K562 (cell line): ENCODE measurements around the gene SEC14L1. TPM values are rescaled to one million over a fixed set of nuclear protein-coding genes. Genes with fewer than 3 reads are reported as not detected.

Experiments used
- ARID2 ChIP-seq: fragments of 450-650 bp; IDR thresholded peaks from 2 replicates; pipeline ENCODE4 v1.6.1; 2017; ENCODE audit warnings: antibody characterized with exemption, mild to moderate bottlenecking
- BRD9 ChIP-seq: fragments of 450-650 bp; IDR thresholded peaks from 2 replicates; pipeline ENCODE4 v1.6.1; 2018; ENCODE audit warnings: low read depth; ENCODE audit not compliant: partially characterized antibody
- CREM ChIP-seq: IDR thresholded peaks from 2 replicates; pipeline ENCODE4 v1.6.1; 2014; ENCODE audit warnings: antibody characterized with exemption, low read depth
- EGR1 ChIP-seq: fragments of 450-650 bp; conservative IDR thresholded peaks from 2 replicates; pipeline ENCODE4 v1.6.1; 2017; ENCODE audit warnings: mild to moderate bottlenecking
- EP400 ChIP-seq: fragments of 450-650 bp; IDR thresholded peaks from 2 replicates; pipeline ENCODE4 v1.6.1; 2017; ENCODE audit warnings: antibody characterized with exemption, mild to moderate bottlenecking, moderate library complexity
- ETV5 ChIP-seq: sonication (generic); formaldehyde crosslinking; IDR thresholded peaks from 2 replicates; pipeline ENCODE4 v1.4.0; 2020; ENCODE audit warnings: low read depth, mild to moderate bottlenecking, missing genetic modification reagents
- FOXJ2 ChIP-seq: fragments of 200-800 bp; sonication (Bioruptor generic); IDR thresholded peaks from 2 replicates; pipeline ENCODE4 v1.6.1; 2016; ENCODE audit warnings: missing genetic modification characterization, missing compliant biosample characterization
- GABPB1 ChIP-seq: sonication (generic); formaldehyde crosslinking; IDR thresholded peaks from 2 replicates; pipeline ENCODE4 v1.8.0; 2022; ENCODE audit warnings: mild to moderate bottlenecking, missing genetic modification reagents
- LARP7 ChIP-seq: fragments of 450-650 bp; IDR thresholded peaks from 2 replicates; pipeline ENCODE4 v1.6.1; 2016
- MAZ ChIP-seq, 2 experiments: fragments of 450-650 bp in 1 of 2; sonication (generic) in 1 of 2; formaldehyde crosslinking; IDR thresholded peaks in 1 of 2; conservative IDR thresholded peaks in 1 of 2; 2 replicates each; pipeline versions ENCODE4 v1.4.0 to v1.5.0; 2020; ENCODE audit warnings: mild to moderate bottlenecking in 1 of 2, missing genetic modification reagents in 1 of 2
- MTF1 ChIP-seq: fragments of 250-450 bp; sonication (Bioruptor Pico); IDR thresholded peaks from 2 replicates; pipeline ENCODE4 v1.9.0; 2021; ENCODE audit warnings: moderate library complexity, mild to moderate bottlenecking, inconsistent platforms, borderline replicate concordance
- SLC30A9 ChIP-seq: fragments of 250-450 bp; sonication (Bioruptor Pico); IDR thresholded peaks from 2 replicates; pipeline ENCODE4 v1.8.0; 2022; ENCODE audit warnings: mild to moderate bottlenecking, moderate library complexity
- TEAD2 ChIP-seq: fragments of 450-650 bp; IDR thresholded peaks from 2 replicates; pipeline ENCODE4 v1.6.1; 2016; ENCODE audit warnings: missing genetic modification characterization, control low read depth, missing compliant biosample characterization
- ZNF232 ChIP-seq: sonication (generic); formaldehyde crosslinking; IDR thresholded peaks from 2 replicates; pipeline ENCODE4 v1.8.0; 2022; ENCODE audit warnings: mild to moderate bottlenecking, missing genetic modification reagents
- ZNF274 ChIP-seq: IDR thresholded peaks from 2 replicates; pipeline ENCODE4 v1.6.1; 2011; ENCODE audit warnings: low read depth, mild to moderate bottlenecking, low read length, moderate library complexity, borderline replicate concordance
- polyA plus RNA-seq, 8 experiments: library from polyadenylated mRNA; depleted of rRNA in 4 of 8; stranded (reverse) in 5 of 8; unstranded in 3 of 8; fragments of >200 nt; fragmentation: Nextera tagmentation in 2 of 8; fragmentation: Illumina TruSeq in 1 of 8; extraction: Ambion mirVana in 2 of 8; extraction: Trizol in 1 of 8; gene quantifications; 2 replicates each; pipeline versions ENCODE4 v1.2.1 to v1.2.3, GENCODE V29; 2011 to 2014; ENCODE audit warnings: inconsistent platforms in 1 of 8, missing spikeins in 1 of 8
- total RNA-seq, 7 experiments: library from RNA; depleted of rRNA in 6 of 7; stranded (reverse); fragments of >200 nt in 6 of 7; fragmentation: Illumina TruSeq in 2 of 7; extraction: Trizol in 2 of 7; gene quantifications; 2 replicates each; pipeline versions ENCODE4 v1.2.1 to v1.2.3, GENCODE V29; 2011 to 2021; ENCODE audit warnings: low replicate concordance in 1 of 7
- TF ChIP-seq, protein P1 (sequence below): IDR thresholded peaks from 2 replicates; pipeline ENCODE4 v1.6.1; 2011; ENCODE audit warnings: borderline replicate concordance, low read depth, mild to moderate bottlenecking, moderate library complexity, low read length; ENCODE audit not compliant: insufficient read depth, poor library complexity, severe bottlenecking
- TF ChIP-seq, protein P2 (sequence below), 2 experiments: IDR thresholded peaks; 2 replicates each; pipeline ENCODE4 v1.6.1; 2011; ENCODE audit warnings: borderline replicate concordance in 1 of 2, control low read depth in 1 of 2, low read depth in 1 of 2, low read length in 1 of 2, mild to moderate bottlenecking in 1 of 2, mixed read lengths in 1 of 2, moderate library complexity in 1 of 2; ENCODE audit not compliant: insufficient read depth in 1 of 2, insufficient read length in 1 of 2, poor library complexity in 1 of 2, severe bottlenecking in 1 of 2; ENCODE audit errors: extremely low read depth in 1 of 2
- TF ChIP-seq, protein P3 (sequence below): fragments of 200-800 bp; sonication (Bioruptor generic); IDR thresholded peaks from 2 replicates; pipeline ENCODE4 v1.6.1; 2016; ENCODE audit warnings: missing genetic modification characterization, missing compliant biosample characterization
- TF ChIP-seq, protein P4 (sequence below): fragments of 450-650 bp; IDR thresholded peaks from 2 replicates; pipeline ENCODE4 v1.6.1; 2016; ENCODE audit warnings: missing biosample characterization, missing genetic modification characterization

The SEC14L1 gene
- total and polyA plus RNA-seq, 9 of the 15 experiments (the other 6 are each of a cell fraction or from before 2014, with no cell fraction given): 3.1 to 39.7 (median 15.2) TPM

DNA sequence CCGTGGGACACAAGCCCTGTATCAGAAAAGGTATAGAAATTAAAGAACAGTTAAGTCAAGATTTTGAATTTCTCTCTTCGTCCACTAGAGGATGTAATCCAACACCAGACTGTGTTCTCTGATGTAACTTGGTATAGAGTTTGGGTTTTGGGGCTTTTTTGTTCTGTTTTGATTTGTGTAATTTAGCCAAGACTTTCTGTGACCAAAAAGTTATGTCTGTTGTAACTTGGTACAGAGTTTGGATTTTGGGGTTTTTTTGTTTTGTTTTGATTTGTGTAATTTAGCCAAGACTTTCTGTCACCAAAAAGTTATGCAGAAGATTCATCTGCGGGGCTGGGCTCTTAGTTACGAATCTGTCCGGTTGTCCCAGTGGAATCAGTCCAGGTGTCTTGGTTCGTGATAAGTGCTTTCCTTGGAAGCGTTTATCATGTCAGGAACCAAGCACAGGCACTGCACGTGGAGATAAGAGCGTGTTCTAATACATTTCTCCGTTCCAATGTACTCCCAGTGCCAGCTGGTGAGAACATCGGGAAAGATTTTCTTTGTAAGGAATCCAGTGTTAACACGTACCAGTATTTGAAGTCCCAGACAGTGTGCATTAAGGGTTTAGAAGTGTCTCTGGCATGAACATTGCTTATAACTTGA lies 44.1 kb upstream of the SEC14L1 start (continued):
- TF ChIP-seq, protein P1, sequence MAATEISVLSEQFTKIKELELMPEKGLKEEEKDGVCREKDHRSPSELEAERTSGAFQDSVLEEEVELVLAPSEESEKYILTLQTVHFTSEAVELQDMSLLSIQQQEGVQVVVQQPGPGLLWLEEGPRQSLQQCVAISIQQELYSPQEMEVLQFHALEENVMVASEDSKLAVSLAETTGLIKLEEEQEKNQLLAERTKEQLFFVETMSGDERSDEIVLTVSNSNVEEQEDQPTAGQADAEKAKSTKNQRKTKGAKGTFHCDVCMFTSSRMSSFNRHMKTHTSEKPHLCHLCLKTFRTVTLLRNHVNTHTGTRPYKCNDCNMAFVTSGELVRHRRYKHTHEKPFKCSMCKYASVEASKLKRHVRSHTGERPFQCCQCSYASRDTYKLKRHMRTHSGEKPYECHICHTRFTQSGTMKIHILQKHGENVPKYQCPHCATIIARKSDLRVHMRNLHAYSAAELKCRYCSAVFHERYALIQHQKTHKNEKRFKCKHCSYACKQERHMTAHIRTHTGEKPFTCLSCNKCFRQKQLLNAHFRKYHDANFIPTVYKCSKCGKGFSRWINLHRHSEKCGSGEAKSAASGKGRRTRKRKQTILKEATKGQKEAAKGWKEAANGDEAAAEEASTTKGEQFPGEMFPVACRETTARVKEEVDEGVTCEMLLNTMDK: no peak
- TF ChIP-seq MAZ (CRISPR knock-in tag; conservative IDR thresholded peaks at IDR 0.05 in 1 of 2, IDR thresholded peaks at IDR 0.05 in 1 of 2) (no peak), ETV5 (CRISPR knock-in tag) (no peak), SLC30A9 (CRISPR knock-in tag) (no peak), ARID2 (no peak), CREM (no peak), EP400 (no peak), EGR1 (no peak), ZNF232 (CRISPR knock-in tag) (no peak), TEAD2 (tag) (no peak), ZNF274 (no peak), GABPB1 (CRISPR knock-in tag) (no peak), MTF1 (CRISPR knock-in tag) (no peak), BRD9 (peak; percentile 73), FOXJ2 (no peak), LARP7 (no peak)
- TF ChIP-seq, protein P2, sequence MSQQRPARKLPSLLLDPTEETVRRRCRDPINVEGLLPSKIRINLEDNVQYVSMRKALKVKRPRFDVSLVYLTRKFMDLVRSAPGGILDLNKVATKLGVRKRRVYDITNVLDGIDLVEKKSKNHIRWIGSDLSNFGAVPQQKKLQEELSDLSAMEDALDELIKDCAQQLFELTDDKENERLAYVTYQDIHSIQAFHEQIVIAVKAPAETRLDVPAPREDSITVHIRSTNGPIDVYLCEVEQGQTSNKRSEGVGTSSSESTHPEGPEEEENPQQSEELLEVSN (IDR thresholded peaks at IDR 0.05; ENCODE audit: borderline replicate concordance in 1 of 2, extremely low read depth in 1 of 2, insufficient read depth in 1 of 2, insufficient read length in 1 of 2, low read depth in 1 of 2, low read length in 1 of 2, poor library complexity in 1 of 2, severe bottlenecking in 1 of 2): no peak
- TF ChIP-seq, protein P3, sequence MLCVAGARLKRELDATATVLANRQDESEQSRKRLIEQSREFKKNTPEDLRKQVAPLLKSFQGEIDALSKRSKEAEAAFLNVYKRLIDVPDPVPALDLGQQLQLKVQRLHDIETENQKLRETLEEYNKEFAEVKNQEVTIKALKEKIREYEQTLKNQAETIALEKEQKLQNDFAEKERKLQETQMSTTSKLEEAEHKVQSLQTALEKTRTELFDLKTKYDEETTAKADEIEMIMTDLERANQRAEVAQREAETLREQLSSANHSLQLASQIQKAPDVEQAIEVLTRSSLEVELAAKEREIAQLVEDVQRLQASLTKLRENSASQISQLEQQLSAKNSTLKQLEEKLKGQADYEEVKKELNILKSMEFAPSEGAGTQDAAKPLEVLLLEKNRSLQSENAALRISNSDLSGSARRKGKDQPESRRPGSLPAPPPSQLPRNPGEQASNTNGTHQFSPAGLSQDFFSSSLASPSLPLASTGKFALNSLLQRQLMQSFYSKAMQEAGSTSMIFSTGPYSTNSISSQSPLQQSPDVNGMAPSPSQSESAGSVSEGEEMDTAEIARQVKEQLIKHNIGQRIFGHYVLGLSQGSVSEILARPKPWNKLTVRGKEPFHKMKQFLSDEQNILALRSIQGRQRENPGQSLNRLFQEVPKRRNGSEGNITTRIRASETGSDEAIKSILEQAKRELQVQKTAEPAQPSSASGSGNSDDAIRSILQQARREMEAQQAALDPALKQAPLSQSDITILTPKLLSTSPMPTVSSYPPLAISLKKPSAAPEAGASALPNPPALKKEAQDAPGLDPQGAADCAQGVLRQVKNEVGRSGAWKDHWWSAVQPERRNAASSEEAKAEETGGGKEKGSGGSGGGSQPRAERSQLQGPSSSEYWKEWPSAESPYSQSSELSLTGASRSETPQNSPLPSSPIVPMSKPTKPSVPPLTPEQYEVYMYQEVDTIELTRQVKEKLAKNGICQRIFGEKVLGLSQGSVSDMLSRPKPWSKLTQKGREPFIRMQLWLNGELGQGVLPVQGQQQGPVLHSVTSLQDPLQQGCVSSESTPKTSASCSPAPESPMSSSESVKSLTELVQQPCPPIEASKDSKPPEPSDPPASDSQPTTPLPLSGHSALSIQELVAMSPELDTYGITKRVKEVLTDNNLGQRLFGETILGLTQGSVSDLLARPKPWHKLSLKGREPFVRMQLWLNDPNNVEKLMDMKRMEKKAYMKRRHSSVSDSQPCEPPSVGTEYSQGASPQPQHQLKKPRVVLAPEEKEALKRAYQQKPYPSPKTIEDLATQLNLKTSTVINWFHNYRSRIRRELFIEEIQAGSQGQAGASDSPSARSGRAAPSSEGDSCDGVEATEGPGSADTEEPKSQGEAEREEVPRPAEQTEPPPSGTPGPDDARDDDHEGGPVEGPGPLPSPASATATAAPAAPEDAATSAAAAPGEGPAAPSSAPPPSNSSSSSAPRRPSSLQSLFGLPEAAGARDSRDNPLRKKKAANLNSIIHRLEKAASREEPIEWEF (CRISPR knock-in tag): no peak
- TF ChIP-seq, protein P4, sequence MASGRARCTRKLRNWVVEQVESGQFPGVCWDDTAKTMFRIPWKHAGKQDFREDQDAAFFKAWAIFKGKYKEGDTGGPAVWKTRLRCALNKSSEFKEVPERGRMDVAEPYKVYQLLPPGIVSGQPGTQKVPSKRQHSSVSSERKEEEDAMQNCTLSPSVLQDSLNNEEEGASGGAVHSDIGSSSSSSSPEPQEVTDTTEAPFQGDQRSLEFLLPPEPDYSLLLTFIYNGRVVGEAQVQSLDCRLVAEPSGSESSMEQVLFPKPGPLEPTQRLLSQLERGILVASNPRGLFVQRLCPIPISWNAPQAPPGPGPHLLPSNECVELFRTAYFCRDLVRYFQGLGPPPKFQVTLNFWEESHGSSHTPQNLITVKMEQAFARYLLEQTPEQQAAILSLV (tag): no peak
